Parathyroid adenoma (tissue), 2 donors: ENCODE measurements around the gene GRK3.
"Not testable (repeated sequence)": the region's sequence is repeated elsewhere in the genome, so short reads cannot be mapped to it uniquely, and the experiment has no call there.

Experiments
- H2AFZ ChIP-seq: fragments of 300-600 bp; sonication (generic); one replicate; pipeline ENCODE4 v1.7.0; 2017; ENCODE audit warnings: antibody characterized with exemption, mild to moderate bottlenecking
- H3K27ac ChIP-seq: fragments of 300-600 bp; sonication (generic); one replicate; pipeline ENCODE4 v1.7.0; 2017
- H3K27me3 ChIP-seq: fragments of 300-600 bp; sonication (generic); one replicate; pipeline ENCODE4 v1.7.0; 2017; ENCODE audit warnings: low read length; ENCODE audit not compliant: control insufficient read depth, insufficient read depth
- H3K36me3 ChIP-seq: fragments of 300-600 bp; sonication (generic); one replicate; pipeline ENCODE4 v1.7.0; 2017; ENCODE audit warnings: low read length; ENCODE audit not compliant: control insufficient read depth, insufficient read depth
- H3K4me1 ChIP-seq: fragments of 300-600 bp; sonication (generic); one replicate; pipeline ENCODE4 v1.7.0; 2017; ENCODE audit warnings: control low read depth
- H3K4me2 ChIP-seq: fragments of 300-600 bp; sonication (generic); one replicate; pipeline ENCODE4 v1.7.0; 2017; ENCODE audit warnings: low read length
- H3K4me3 ChIP-seq: fragments of 300-600 bp; sonication (generic); one replicate; pipeline ENCODE4 v1.7.0; 2017; ENCODE audit warnings: low read depth, low read length
- H3K79me2 ChIP-seq: fragments of 300-600 bp; sonication (generic); one replicate; pipeline ENCODE4 v1.7.0; 2017; ENCODE audit warnings: control low read depth
- H3K9ac ChIP-seq: fragments of 300-600 bp; sonication (generic); one replicate; pipeline ENCODE4 v1.7.0; 2017; ENCODE audit warnings: mild to moderate bottlenecking
- H3K9me3 ChIP-seq: fragments of 300-600 bp; sonication (generic); one replicate; pipeline ENCODE4 v1.7.0; 2017; ENCODE audit warnings: low read length; ENCODE audit not compliant: control insufficient read depth
- TF ChIP-seq, protein P1 (sequence below): fragments of 300-600 bp; sonication (generic); IDR thresholded peaks from one replicate; pipeline ENCODE4 v1.7.0; 2017; ENCODE audit warnings: antibody characterized with exemption, mild to moderate bottlenecking
- donor health status: primary hyperparathyroidism.

Gene GRK3

DNA sequence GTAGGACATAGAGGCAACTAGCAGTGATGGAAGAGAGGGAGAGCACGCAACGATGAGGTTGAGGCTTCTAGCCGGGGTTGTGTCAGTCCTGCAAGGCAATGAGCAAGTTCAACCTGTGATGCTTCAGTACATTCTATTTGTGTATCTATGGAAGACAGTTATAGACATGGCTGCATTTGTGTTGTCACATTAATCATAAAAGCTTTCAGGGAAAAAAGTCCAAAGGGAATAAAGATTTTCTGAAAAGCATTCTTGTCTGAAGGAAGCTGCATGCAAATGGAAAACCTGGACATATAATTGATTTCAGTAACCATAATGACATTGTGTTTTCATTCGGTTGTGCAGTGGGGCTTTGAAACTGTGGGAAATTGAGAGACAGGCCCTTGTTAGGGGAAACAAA is 32.8 kb upstream of the GRK3 start:
- H3K27ac ChIP-seq, H3K36me3 ChIP-seq, H3K4me1 ChIP-seq, H3K9ac ChIP-seq, H3K9me3 ChIP-seq, H3K27me3 ChIP-seq, H3K4me3 ChIP-seq, H3K4me2 ChIP-seq, H2AFZ ChIP-seq, H3K79me2 ChIP-seq: not testable (repeated sequence)

- Histone ChIP-seq H2AFZ (no peak overlapping the region), H3K36me3 (no peaks in the 10 kb centered on the region), H3K27me3 (no peaks in the 10 kb centered on the region), H3K79me2 (no peaks in the 10 kb centered on the region), H3K27ac (no peak overlapping the region), H3K9ac (no peak overlapping the region), H3K4me3 (no peak overlapping the region), H3K4me2 (no peak overlapping the region), H3K9me3 (no peaks in the 10 kb centered on the region), H3K4me1 (no peaks in the 10 kb centered on the region)
- TF ChIP-seq, protein P1, sequence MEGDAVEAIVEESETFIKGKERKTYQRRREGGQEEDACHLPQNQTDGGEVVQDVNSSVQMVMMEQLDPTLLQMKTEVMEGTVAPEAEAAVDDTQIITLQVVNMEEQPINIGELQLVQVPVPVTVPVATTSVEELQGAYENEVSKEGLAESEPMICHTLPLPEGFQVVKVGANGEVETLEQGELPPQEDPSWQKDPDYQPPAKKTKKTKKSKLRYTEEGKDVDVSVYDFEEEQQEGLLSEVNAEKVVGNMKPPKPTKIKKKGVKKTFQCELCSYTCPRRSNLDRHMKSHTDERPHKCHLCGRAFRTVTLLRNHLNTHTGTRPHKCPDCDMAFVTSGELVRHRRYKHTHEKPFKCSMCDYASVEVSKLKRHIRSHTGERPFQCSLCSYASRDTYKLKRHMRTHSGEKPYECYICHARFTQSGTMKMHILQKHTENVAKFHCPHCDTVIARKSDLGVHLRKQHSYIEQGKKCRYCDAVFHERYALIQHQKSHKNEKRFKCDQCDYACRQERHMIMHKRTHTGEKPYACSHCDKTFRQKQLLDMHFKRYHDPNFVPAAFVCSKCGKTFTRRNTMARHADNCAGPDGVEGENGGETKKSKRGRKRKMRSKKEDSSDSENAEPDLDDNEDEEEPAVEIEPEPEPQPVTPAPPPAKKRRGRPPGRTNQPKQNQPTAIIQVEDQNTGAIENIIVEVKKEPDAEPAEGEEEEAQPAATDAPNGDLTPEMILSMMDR = no peak
Measured at GRCh38 chr22:25534724-25535123, 29.8 kb upstream of the GRK3 start.

DNA sequence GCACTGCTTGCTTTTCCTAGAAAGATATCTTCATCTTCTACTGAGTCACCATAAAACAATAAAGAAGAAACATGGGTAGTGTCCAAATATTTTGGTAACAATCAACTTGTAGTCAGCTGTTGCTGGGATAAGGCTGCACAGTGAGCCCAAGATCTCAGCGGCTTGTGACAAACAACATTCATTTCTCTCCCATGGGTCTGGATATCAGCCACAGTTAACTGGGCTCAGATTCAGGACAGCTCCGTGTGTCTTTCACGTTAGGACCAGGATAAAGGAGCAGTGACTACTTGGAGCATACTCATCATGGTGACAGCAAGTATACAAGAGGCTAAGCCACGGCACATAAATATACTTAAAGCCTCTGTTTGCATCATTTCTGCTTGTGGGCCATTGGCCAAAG is 27.9 kb upstream of the GRK3 start:
- TF ChIP-seq, protein P1 = no peak
- Histone ChIP-seq H3K9ac (no peak overlapping the region), H3K4me1 (no peaks in the 10 kb centered on the region)

DNA sequence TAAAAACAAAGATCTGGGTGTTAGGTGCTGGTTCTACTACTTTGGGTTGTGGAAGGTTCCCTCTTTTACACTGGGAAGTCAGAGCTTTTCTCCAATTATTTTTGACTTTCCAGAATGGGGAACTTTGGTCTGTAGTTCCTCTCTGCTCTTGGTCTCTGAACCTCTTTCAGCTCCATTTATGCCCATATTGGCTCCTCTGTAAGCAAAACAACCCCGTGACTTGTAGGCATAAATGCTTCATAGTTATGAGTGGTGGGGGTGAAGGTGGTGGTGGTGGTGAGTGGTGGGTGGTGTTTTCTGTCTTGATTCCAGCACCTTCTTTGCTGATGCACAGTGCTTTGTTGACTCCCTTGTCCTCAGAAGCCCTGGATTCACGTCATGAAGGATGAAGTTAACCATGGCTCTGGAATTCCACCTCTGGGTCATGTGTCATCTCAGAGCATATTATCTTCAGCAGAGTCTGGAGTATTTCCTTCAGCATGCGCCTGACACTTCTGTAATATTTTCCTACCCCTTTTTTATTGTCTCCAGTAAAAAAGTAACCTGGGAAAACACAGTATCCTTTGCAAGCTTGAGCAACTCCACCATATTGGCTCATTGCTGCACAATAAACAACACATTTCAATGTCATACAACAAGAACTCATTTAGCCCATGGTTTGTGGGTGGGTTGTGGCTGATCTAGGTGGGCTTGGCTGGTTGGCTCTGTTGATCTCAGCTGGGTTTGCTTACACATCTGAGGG is 24.1 kb upstream of the GRK3 start:
- Histone ChIP-seq H3K79me2 (no peaks in the 10 kb centered on the region), H3K27me3 (no peaks in the 10 kb centered on the region), H3K4me1 (no peaks in the 10 kb centered on the region), H3K9ac (no peak overlapping the region), H3K4me2 (no peak overlapping the region), H2AFZ (no peak overlapping the region), H3K4me3 (no peak overlapping the region), H3K36me3 (no peaks in the 10 kb centered on the region), H3K27ac (no peak overlapping the region), H3K9me3 (no peaks in the 10 kb centered on the region)
- TF ChIP-seq, protein P1 = no peak

More for the DNA sequence above, 27.9 kb upstream of the GRK3 start:
- Histone ChIP-seq H2AFZ (no peak overlapping the region), H3K27ac (no peak overlapping the region), H3K79me2 (no peaks in the 10 kb centered on the region), H3K36me3 (no peaks in the 10 kb centered on the region), H3K4me2 (no peak overlapping the region), H3K4me3 (no peak overlapping the region), H3K9me3 (no peaks in the 10 kb centered on the region), H3K27me3 (no peaks in the 10 kb centered on the region)

DNA sequence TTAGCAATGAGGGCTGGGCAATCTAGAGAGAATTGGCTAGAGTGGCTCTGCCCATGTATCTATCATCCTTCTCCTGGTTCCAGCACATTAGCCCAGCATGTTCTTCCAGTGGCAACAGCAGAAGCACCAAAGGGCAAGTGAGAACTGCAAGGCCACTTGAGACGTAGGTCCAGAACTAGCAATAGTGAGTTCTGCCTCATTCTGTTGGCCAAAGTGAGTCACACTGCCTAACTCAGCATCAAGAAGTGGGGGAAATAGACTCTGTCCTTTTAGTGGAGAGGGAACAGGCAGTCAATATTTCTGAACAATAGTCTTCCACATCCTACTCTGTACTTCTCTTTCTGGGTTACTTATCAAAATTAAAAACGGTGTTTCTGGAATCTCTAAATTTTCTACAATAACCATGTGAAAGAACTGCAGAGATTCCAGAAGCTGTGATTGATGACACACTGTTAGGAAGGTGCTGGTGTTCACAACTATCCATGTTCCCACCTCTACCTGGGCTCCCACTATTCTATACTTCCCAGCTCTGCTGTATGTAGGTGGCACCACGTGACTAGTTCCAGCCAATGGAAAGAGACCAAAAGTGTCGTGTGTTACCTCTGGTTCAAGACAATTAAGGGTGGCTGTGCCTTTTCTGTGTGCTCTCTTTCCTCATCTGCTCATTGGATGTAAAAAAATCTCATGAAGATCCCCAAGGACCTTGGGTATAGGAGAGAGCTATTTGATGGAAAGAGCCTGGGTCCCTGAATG is 23.4 kb upstream of the GRK3 start:
- Histone ChIP-seq H2AFZ (no peak overlapping the region), H3K36me3 (no peaks in the 10 kb centered on the region), H3K79me2 (no peaks in the 10 kb centered on the region), H3K4me1 (no peaks in the 10 kb centered on the region), H3K4me3 (no peak overlapping the region), H3K9me3 (no peaks in the 10 kb centered on the region), H3K27me3 (no peaks in the 10 kb centered on the region), H3K27ac (no peak overlapping the region), H3K4me2 (no peak overlapping the region), H3K9ac (no peak overlapping the region)
- TF ChIP-seq, protein P1 = no peak
